Activated T-helper 17 cell treated with anti-CD3 and anti-CD28 coated beads, Interleukin-2, amount 50 U/mL, for 72 hours (primary cell): ENCODE measurements around the gene MRPL48. TPM values are rescaled to one million over a fixed set of nuclear protein-coding genes. Genes with fewer than 3 reads are reported as not detected.
"Not testable (repeated sequence)": the region's sequence is repeated elsewhere in the genome, so short reads cannot be mapped to it uniquely, and the experiment has no call there.

Source experiments
- ATAC-seq: fragments of 150-1000 bp; cut with Tn5 transposase; replicated peaks from 2 replicates; pipeline ENCODE4 v1.10.0; 2021; ENCODE audit warnings: mild to moderate bottlenecking, moderate library complexity
- H3K27ac Mint-ChIP-seq: one replicate; pipeline ENCODE4 v1.8.0; 2022; ENCODE audit warnings: mixed read lengths
- H3K27me3 Mint-ChIP-seq: one replicate; pipeline ENCODE4 v1.8.0; 2022; ENCODE audit warnings: mixed read lengths
- H3K36me3 Mint-ChIP-seq: one replicate; pipeline ENCODE4 v1.8.0; 2022; ENCODE audit warnings: low read depth, mild to moderate bottlenecking, mixed read lengths
- H3K4me1 Mint-ChIP-seq: one replicate; pipeline ENCODE4 v1.8.0; 2022; ENCODE audit warnings: mixed read lengths
- H3K4me3 Mint-ChIP-seq: one replicate; pipeline ENCODE4 v1.8.0; 2022; ENCODE audit warnings: mild to moderate bottlenecking, mixed read lengths
- H3K9me3 Mint-ChIP-seq: one replicate; pipeline ENCODE4 v1.8.0; 2022; ENCODE audit warnings: mixed read lengths
- total RNA-seq, 2 donors: library from RNA; stranded (reverse); gene quantifications; one replicate each; pipeline ENCODE4 v1.2.3, GENCODE V29; 2022

MRPL48 gene
- total RNA-seq, 2 donors from 2014 or later, result 28.1 to 39.6 TPM

DNA sequence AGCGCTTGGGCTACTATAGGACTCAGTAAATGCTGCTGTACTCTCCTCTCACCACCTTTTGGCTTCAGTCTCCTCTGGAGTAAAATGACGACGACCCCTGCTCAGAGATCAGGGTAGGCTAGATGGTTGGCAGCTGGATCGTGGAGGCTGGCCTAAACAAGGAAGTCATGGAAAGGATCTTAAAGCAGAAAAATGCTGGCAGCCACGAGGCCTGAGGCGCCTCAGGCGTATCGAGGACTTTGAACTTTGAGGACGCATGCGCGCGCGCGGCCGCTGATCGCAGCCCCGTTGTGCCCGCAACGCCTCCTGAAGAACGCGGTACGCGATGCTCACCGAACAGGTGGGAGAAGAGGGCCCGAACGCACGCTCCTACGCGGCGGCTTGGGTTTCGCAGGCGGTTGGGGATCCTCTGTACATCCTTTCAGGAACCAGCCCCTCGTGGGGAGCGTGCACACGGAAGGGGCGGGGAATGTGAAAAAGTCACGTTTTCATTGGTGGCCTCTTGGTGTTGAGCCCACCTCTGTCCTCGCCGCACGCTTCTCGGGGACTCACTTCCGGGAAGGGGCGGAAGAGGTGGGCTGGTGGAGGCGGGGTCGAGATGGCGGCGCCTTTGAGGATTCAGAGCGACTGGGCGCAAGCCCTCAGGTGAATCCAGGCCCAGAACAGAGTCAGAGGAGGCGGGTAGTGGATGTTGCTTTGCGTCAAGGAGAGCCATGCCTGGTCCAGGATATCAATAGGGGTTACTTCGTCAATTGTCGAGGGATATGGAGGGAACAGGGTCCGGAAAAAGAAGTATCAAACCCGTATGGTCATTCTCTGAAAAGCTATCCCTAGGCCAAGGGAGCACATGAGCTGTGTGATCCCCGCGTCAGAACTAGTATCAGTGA lies 89.0 kb downstream of the MRPL48 start, which contains the start of the genes COA4 and PAAF1:
Gene COA4 (minus strand): TSS at position 423 of the 887 bp plus-strand sequence. CDS start 3,468 bp downstream, outside the sequence.
Gene PAAF1 (plus strand): TSS at position 576 of the 887 bp plus-strand sequence. CDS start 23 bp downstream, at position 599.
- peaks cover 7% of the 10 kb centered on the region for H3K4me1 Mint-ChIP-seq
- peaks cover 55% of the 10 kb centered on the region for H3K36me3 Mint-ChIP-seq
- H3K27me3 Mint-ChIP-seq, result no peaks in the 10 kb centered on the region
- peak; percentile 97 for ATAC-seq
- peak within 1 kb of the TSS; percentile 97 for H3K27ac Mint-ChIP-seq
- H3K9me3 Mint-ChIP-seq, result no peaks in the 10 kb centered on the region
- peak within 1 kb of the TSS; percentile 94 for H3K4me3 Mint-ChIP-seq

DNA sequence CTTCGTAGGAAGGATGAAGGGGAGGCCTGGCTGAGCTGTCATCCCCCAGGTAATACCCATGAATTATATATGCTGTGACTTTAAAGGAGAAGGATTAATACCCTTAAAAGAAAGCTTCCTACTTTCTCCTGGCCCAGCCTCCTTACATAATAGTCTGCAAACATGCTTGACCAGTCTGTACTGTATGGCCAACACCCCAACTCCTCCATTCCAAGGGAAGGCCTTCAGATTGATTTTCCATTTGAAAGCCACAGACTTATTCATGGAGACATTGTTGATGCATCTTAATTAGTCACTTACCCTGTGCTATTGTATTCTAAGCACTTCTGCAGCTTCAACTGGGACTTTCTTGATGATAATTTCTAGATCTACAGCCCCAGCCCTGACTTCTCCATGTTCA lies 91.1 kb downstream of the MRPL48 start:
- H3K27ac Mint-ChIP-seq, result no peak overlapping the region
- no peaks in the 10 kb centered on the region for H3K27me3 Mint-ChIP-seq
- H3K36me3 Mint-ChIP-seq, result peaks cover 44% of the 10 kb centered on the region
- H3K4me3 Mint-ChIP-seq, result peak overlapping the region; percentile 6
- ATAC-seq, result no peak
- H3K4me1 Mint-ChIP-seq, result peaks cover 7% of the 10 kb centered on the region
- no peaks in the 10 kb centered on the region for H3K9me3 Mint-ChIP-seq

DNA sequence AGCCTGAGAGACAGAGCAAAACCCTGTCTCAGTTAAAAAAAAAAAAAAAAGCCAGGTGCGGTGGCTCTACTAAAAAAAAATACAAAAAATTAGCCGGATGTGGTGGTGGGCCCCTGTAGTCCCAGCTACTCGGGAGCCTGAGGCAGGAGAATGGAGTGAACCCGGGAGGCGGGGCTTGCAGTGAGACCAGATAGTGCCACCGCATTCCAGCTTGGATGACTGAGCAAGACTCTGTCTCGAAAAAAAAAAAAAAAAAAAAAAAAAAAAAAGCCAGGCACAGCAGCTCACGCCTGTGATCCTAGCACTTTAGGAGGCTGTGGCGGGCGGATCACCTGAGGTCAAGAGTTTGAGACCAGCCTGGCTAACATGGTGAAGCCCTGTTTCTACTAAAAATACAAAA lies 92.8 kb downstream of the MRPL48 start:
- not testable (repeated sequence) for H3K4me1 Mint-ChIP-seq, H3K27me3 Mint-ChIP-seq, ATAC-seq, H3K9me3 Mint-ChIP-seq, H3K4me3 Mint-ChIP-seq, H3K27ac Mint-ChIP-seq
- H3K36me3 Mint-ChIP-seq, result peaks cover 31% of the 10 kb centered on the region

DNA sequence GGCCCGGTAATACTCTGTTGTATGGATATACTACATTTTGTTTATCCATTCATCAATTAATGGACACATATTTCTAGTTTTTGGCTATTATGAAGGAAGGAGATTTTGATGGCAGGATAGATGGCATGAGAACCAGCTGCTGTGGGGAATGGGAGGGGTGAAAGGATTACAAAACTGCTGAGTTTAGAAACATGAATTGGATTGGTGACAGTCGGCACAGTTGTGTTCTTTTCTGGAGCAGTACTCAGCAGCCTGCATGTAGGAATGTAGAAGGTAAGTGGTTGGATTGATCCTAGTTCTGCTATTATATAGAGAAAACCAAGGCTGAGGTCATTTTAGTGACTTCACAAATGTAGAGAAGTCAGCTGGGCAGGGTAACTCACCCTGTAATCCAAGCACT lies 96.2 kb downstream of the MRPL48 start:
- Mint-ChIP-seq H3K4me3 (no peak overlapping the region), H3K9me3 (no peaks in the 10 kb centered on the region), H3K4me1 (peaks cover under 1% of the 10 kb centered on the region), H3K27ac (no peak overlapping the region), H3K36me3 (peaks cover 44% of the 10 kb centered on the region), H3K27me3 (no peaks in the 10 kb centered on the region)
- ATAC-seq, result no peak

DNA sequence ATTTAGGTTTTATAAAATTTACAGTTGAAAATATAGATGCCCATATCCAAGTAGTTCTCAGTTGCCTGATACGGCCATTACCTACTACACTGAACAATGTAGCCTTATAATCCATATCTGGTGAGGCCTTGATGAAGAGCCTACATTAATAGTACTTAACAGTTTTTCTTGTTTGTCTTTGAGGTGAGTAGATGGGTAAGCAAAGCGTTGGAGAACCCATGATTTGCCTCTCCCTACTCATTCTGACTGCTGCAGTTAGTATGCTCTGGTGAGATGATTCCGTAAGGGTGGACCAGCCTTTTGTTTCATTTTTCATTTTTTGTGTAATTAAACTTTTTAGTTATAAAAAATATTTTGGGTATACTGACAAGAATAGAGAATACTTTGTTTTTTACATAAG lies 100.6 kb downstream of the MRPL48 start:
- no peak for ATAC-seq
- Mint-ChIP-seq H3K27ac (no peak overlapping the region), H3K27me3 (no peaks in the 10 kb centered on the region), H3K4me3 (no peak overlapping the region), H3K4me1 (peaks cover 5% of the 10 kb centered on the region), H3K36me3 (peaks cover 83% of the 10 kb centered on the region), H3K9me3 (no peaks in the 10 kb centered on the region)

DNA sequence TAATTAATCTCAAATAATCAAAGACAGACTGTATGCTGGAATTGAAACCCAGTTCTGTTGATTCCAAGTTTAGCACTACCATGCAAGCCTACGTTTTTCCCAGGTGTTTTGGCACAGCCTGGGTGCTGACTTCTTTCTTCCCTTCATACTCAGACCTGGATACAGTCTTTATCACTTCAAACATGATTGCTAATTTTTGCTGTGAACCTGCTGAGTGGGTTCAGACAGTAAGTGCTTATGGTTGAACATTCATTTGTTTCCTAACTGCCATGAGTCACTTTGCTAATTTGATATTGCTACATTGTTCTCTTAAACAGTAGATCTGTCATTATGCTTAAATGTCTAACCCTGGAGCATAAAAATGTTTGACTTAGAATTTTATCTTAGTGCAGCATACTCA lies 101.3 kb downstream of the MRPL48 start:
- Mint-ChIP-seq H3K27me3 (no peaks in the 10 kb centered on the region), H3K4me1 (peaks cover 5% of the 10 kb centered on the region), H3K36me3 (peaks cover 79% of the 10 kb centered on the region), H3K27ac (no peak overlapping the region), H3K4me3 (no peak overlapping the region), H3K9me3 (no peaks in the 10 kb centered on the region)
- peak; percentile 82 for ATAC-seq

DNA sequence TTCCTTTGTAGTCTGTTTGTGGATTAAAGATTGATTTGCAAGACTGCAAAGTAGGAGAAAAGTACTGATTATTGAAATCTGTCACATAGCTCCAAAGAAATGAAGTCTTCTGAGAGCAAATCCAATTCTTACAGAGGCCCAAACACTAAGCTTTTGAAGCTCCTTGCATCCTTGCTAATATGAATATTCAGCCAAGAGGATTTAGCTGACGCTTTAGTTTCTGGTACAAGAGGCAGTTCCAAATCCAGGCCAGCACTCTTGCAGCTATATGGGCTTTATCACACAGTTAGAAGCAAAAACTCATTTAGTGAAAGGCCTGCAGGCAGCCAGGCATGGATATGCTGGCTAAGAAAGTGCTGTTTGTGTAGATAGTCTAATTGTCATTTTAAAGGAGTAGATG lies 101.9 kb downstream of the MRPL48 start:
- no peaks in the 10 kb centered on the region for H3K9me3 Mint-ChIP-seq
- H3K27me3 Mint-ChIP-seq, result no peaks in the 10 kb centered on the region
- no peak for ATAC-seq
- peaks cover 77% of the 10 kb centered on the region for H3K36me3 Mint-ChIP-seq
- H3K4me1 Mint-ChIP-seq, result peaks cover 5% of the 10 kb centered on the region
- H3K4me3 Mint-ChIP-seq, result no peak overlapping the region
- H3K27ac Mint-ChIP-seq, result no peak overlapping the region

DNA sequence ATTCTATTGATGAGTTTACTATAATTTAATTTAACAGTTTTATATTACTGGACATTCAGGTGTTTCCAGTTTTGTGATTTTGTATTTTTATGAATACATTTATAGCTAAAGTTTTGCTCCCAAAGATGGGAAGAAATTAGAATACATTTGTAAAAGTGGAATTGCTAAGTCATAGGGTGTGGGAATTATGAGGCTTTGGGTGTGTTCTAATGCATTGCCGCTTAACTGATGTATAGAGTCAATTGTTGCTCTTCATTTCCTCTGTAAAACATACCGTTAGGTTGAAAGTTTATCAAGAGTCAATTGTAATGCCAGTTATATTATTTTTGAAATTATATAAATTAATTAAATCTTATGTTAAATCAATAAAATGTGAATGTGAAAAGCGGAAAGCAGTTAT lies 105.4 kb downstream of the MRPL48 start:
- Mint-ChIP-seq H3K36me3 (peaks cover 60% of the 10 kb centered on the region), H3K4me3 (no peak overlapping the region), H3K27ac (no peak overlapping the region), H3K4me1 (peaks cover 5% of the 10 kb centered on the region), H3K9me3 (no peaks in the 10 kb centered on the region), H3K27me3 (no peaks in the 10 kb centered on the region)
- no peak for ATAC-seq

DNA sequence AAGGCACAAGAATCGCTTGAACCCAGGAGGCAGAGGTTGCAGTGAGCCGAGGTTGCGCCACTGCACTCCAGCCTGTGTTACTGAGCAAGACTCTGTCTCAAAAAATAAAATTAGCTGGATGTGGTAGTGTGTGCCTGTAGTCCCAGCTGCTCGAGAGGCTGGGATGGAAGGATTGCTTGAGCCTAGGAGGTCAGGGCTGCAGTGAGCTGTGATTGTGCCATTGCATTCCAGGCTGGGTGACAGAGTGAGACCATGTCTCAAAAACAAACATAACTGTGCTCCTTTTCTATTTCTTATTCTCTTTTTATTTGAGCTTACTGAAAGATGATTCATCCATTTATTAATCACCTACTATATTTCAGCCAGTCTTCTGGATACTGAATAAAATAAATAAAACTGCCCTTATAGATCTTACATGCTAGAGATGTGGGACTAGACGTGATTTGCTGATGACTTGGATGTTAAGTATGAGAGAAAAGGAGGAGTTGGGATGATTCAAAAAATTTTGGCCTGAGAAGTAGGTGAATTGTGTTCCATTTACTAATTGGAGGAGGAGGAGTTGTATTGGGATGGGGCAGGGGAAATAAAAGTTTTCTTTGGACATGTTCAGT lies 107.2 kb downstream of the MRPL48 start:
- Mint-ChIP-seq H3K4me3 (no peak overlapping the region), H3K27me3 (no peaks in the 10 kb centered on the region), H3K9me3 (no peaks in the 10 kb centered on the region), H3K36me3 (peaks cover 59% of the 10 kb centered on the region), H3K27ac (no peak overlapping the region), H3K4me1 (no peaks in the 10 kb centered on the region)
- ATAC-seq, result no peak

DNA sequence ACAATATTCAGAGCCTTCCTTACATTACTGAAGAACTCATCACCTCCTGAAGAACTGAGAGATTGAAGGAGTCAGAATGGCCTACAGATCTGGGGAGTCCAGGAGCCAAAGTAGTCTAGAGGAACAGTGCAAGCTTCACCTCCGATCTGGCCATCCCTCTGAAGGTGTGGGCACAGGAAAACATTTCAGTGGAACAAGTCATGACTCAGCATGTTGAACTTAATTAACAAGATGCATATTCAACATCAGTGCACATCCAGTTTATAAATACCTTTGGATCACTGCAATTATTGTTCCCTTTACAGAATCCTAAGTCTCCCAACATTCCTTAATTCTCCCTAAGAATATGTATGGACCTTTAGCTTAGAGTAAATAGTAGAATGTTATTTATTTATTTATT lies 114.6 kb downstream of the MRPL48 start:
- no peak for ATAC-seq
- Mint-ChIP-seq H3K9me3 (no peaks in the 10 kb centered on the region), H3K36me3 (peaks cover 67% of the 10 kb centered on the region), H3K4me1 (peaks cover 4% of the 10 kb centered on the region), H3K27me3 (no peaks in the 10 kb centered on the region), H3K27ac (no peak overlapping the region), H3K4me3 (no peak overlapping the region)

DNA sequence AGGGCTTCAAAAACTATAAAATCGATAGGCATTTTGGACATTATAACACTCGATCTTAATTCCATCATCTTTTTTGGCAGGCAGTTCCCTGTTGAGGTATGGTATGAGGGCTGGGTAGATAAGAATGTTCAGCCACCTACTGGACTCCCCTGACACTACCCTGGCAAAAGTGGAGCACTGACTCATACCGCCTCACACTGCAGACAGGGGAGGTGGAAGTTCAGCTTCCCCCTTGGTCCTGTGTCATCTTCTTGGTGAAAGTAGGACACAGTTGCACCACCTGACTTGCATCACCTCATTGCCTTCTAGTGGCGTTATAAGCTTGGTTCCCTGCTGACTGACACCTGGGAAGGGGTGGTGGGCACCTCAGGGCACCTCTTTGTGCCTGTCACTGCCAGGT lies 119.5 kb downstream of the MRPL48 start:
- no peak overlapping the region for H3K4me3 Mint-ChIP-seq
- peak; percentile 100 for ATAC-seq
- peak overlapping the region; percentile 46 for H3K27ac Mint-ChIP-seq
- H3K4me1 Mint-ChIP-seq, result peaks cover 9% of the 10 kb centered on the region
- no peaks in the 10 kb centered on the region for H3K27me3 Mint-ChIP-seq
- peaks cover 65% of the 10 kb centered on the region for H3K36me3 Mint-ChIP-seq
- no peaks in the 10 kb centered on the region for H3K9me3 Mint-ChIP-seq

DNA sequence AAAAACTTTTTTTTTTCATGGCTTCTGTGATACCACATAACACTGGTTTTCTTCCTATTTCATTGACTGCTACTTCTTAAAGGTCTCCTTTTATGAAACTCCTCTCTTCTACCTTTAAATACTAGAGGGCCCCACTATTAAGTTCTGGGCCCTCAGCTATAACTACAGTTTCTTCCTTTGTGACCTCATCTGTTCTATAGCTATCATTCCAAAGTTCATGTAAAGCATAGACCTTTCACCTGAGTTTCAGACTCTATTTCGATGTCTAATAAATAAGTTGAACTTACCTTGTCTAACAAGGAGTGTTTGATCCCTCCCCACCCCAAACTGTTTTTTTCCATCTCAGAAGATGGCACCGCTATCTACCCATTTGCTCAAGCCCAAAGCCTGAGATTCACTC lies 124.4 kb downstream of the MRPL48 start:
- Mint-ChIP-seq H3K4me1 (peaks cover 7% of the 10 kb centered on the region), H3K9me3 (no peaks in the 10 kb centered on the region), H3K36me3 (peaks cover 85% of the 10 kb centered on the region), H3K27me3 (no peaks in the 10 kb centered on the region), H3K4me3 (no peak overlapping the region), H3K27ac (peak overlapping the region; percentile 26)
- no peak for ATAC-seq

DNA sequence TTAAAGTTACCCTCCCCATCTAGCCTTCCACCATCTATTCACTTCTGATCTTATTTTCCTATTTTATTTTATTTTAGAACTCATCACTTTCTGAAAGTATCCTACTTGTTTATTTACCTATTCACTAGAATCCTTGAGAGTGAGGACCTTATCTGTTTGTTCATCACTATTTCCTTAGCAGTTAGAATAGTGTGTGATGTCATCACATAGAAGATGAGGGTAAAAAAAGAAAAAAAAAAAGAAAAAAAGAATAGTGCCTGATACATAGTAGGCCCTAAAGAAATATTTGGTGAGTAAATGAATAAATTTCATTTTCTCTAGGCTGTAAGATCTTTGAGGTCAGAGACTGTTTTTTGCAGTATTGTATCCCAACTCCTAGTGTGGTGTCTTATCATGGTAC lies 125.8 kb downstream of the MRPL48 start:
- H3K9me3 Mint-ChIP-seq, result no peaks in the 10 kb centered on the region
- peaks cover 93% of the 10 kb centered on the region for H3K36me3 Mint-ChIP-seq
- no peaks in the 10 kb centered on the region for H3K27me3 Mint-ChIP-seq
- H3K4me1 Mint-ChIP-seq, result peaks cover 4% of the 10 kb centered on the region
- no peak for ATAC-seq
- H3K27ac Mint-ChIP-seq, result no peak overlapping the region
- no peak overlapping the region for H3K4me3 Mint-ChIP-seq

DNA sequence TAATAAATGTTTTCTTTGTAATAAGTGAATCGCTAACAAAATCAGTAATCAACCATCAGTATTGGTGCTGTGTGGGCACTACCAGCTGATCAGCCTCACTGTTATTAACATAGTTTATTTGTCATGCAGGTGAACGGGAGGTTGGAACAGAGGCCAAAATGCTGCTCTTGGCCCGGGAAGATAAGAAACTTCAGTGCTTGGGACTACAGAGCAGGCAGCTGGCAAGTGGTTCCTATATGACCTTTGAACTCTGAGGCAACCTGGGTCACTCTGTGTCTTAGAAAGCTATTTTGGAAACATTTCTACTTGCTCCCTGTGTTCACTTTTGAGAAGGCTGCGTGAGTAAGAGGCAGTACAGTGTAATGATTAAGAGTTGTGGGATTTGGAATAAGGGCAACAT lies 126.6 kb downstream of the MRPL48 start:
- Mint-ChIP-seq H3K27me3 (no peaks in the 10 kb centered on the region), H3K4me3 (no peak overlapping the region), H3K27ac (no peak overlapping the region), H3K9me3 (no peaks in the 10 kb centered on the region), H3K36me3 (peaks cover 96% of the 10 kb centered on the region), H3K4me1 (peaks cover 3% of the 10 kb centered on the region)
- no peak for ATAC-seq
